ENCODE data around the gene ZFYVE16.
"Not testable (repeated sequence)": the region's sequence is repeated elsewhere in the genome, so short reads cannot be mapped to it uniquely, and the experiment has no call there.

Gene ZFYVE16

GRCh38 chr5:80407735-80408483 is at the start of gene ZFYVE16:
TSS of gene ZFYVE16 (plus strand) at chr5:80408064. CDS start at chr5:80434148, 26,084 bp downstream.
- DNase-seq, result peak; percentile 84 to 99 (median 96)

GRCh38 chr5:80360914-80361444 is 46.9 kb upstream of the ZFYVE16 start:
- no peak for DNase-seq

- no peak for DNase-seq
These were observed 43.0 kb upstream of the ZFYVE16 start for GRCh38 chr5:80364892-80365291.

GRCh38 chr5:80368661-80369480 is 39.0 kb upstream of the ZFYVE16 start:
- DNase-seq, result peak in 3 of 51 donors; percentile 11 to 21 (median 12)

- DNase-seq, result peak in 5 of 51 donors; percentile 6 to 19 (median 14)
These were observed 38.3 kb upstream of the ZFYVE16 start for GRCh38 chr5:80369521-80369920.

- peak in 2 of 51 donors; percentile 16 to 34 for DNase-seq
These were observed 37.5 kb upstream of the ZFYVE16 start for GRCh38 chr5:80370390-80370789.

- DNase-seq, result peak in 3 of 51 donors; percentile 15 to 76 (median 44)
These were observed 35.1 kb upstream of the ZFYVE16 start for GRCh38 chr5:80372780-80373179.

- DNase-seq, result no peak
These were observed 33.7 kb upstream of the ZFYVE16 start for GRCh38 chr5:80374188-80374587.

GRCh38 chr5:80376557-80376956 is 31.3 kb upstream of the ZFYVE16 start:
- no peak for DNase-seq

- no peak for DNase-seq
These were observed 25.4 kb upstream of the ZFYVE16 start for GRCh38 chr5:80382488-80382887.

GRCh38 chr5:80387063-80387768 is 20.6 kb upstream of the ZFYVE16 start:
- no peak for DNase-seq

- no peak for DNase-seq
These were observed 18.3 kb upstream of the ZFYVE16 start for GRCh38 chr5:80389580-80389979.

- not testable (repeated sequence) for DNase-seq
These were observed 17.5 kb upstream of the ZFYVE16 start for GRCh38 chr5:80390413-80390812.

GRCh38 chr5:80391267-80391666 is 16.6 kb upstream of the ZFYVE16 start:
- not testable (repeated sequence) for DNase-seq

GRCh38 chr5:80399526-80400239 is 8.2 kb upstream of the ZFYVE16 start:
- no peak for DNase-seq

GRCh38 chr5:80400368-80400767 is 7.5 kb upstream of the ZFYVE16 start:
- not testable (repeated sequence) for DNase-seq

- DNase-seq, result no peak
These were observed 4.1 kb upstream of the ZFYVE16 start for GRCh38 chr5:80403782-80404181.

- DNase-seq, result peak in 6 of 51 donors; percentile 4 to 37 (median 16)
These were observed 707 bp upstream of the ZFYVE16 start for GRCh38 chr5:80406980-80407734.

- DNase-seq, result peak in 19 of 51 donors; percentile 41 to 82 (median 66)
These were observed 861 bp downstream of the ZFYVE16 start for GRCh38 chr5:80408484-80409366.

All from hypothalamus (tissue), 51 donors.